ENCODE data around the gene NIN. TPM values are rescaled to one million over a fixed set of nuclear protein-coding genes. Genes with fewer than 3 reads are reported as not detected.

Gene NIN, protein sequence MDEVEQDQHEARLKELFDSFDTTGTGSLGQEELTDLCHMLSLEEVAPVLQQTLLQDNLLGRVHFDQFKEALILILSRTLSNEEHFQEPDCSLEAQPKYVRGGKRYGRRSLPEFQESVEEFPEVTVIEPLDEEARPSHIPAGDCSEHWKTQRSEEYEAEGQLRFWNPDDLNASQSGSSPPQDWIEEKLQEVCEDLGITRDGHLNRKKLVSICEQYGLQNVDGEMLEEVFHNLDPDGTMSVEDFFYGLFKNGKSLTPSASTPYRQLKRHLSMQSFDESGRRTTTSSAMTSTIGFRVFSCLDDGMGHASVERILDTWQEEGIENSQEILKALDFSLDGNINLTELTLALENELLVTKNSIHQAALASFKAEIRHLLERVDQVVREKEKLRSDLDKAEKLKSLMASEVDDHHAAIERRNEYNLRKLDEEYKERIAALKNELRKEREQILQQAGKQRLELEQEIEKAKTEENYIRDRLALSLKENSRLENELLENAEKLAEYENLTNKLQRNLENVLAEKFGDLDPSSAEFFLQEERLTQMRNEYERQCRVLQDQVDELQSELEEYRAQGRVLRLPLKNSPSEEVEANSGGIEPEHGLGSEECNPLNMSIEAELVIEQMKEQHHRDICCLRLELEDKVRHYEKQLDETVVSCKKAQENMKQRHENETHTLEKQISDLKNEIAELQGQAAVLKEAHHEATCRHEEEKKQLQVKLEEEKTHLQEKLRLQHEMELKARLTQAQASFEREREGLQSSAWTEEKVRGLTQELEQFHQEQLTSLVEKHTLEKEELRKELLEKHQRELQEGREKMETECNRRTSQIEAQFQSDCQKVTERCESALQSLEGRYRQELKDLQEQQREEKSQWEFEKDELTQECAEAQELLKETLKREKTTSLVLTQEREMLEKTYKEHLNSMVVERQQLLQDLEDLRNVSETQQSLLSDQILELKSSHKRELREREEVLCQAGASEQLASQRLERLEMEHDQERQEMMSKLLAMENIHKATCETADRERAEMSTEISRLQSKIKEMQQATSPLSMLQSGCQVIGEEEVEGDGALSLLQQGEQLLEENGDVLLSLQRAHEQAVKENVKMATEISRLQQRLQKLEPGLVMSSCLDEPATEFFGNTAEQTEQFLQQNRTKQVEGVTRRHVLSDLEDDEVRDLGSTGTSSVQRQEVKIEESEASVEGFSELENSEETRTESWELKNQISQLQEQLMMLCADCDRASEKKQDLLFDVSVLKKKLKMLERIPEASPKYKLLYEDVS (N-terminal part only)
- total RNA-seq (31.3 TPM), polyA plus RNA-seq (14.7 TPM)
- long read RNA-seq, donor 1: 0 reads
- long read RNA-seq, donor 2: 0 reads
- long read RNA-seq, donor 3, full-length matches to known transcripts: 3 of 9 reads
- long read RNA-seq, donor 3, partial matches to known transcripts: 6 of 9 reads
- long read RNA-seq, donor 3, other reads (novel, unspliced or antisense): 0 of 9 reads
- long read RNA-seq, donor 4: 0 reads
- long read RNA-seq, donor 5, partial matches to known transcripts: 16 of 18 reads
- long read RNA-seq, donor 5, other reads (novel, unspliced or antisense): 0 of 18 reads
- long read RNA-seq, donor 6, partial matches to known transcripts: 6 of 6 reads
- long read RNA-seq, donor 6, other reads (novel, unspliced or antisense): 0 of 6 reads
- long read RNA-seq, donor 7: 0 reads
- long read RNA-seq, donor 8: 0 reads
- long read RNA-seq, donor 9, full-length matches to known transcripts: 3 of 3 reads
- long read RNA-seq, donor 9, partial matches to known transcripts: 0 of 3 reads
- long read RNA-seq, donor 9, other reads (novel, unspliced or antisense): 0 of 3 reads
- long read RNA-seq, donor 10, partial matches to known transcripts: 0 of 1 reads
- long read RNA-seq, donor 10, other reads (novel, unspliced or antisense): 0 of 1 reads

DNA sequence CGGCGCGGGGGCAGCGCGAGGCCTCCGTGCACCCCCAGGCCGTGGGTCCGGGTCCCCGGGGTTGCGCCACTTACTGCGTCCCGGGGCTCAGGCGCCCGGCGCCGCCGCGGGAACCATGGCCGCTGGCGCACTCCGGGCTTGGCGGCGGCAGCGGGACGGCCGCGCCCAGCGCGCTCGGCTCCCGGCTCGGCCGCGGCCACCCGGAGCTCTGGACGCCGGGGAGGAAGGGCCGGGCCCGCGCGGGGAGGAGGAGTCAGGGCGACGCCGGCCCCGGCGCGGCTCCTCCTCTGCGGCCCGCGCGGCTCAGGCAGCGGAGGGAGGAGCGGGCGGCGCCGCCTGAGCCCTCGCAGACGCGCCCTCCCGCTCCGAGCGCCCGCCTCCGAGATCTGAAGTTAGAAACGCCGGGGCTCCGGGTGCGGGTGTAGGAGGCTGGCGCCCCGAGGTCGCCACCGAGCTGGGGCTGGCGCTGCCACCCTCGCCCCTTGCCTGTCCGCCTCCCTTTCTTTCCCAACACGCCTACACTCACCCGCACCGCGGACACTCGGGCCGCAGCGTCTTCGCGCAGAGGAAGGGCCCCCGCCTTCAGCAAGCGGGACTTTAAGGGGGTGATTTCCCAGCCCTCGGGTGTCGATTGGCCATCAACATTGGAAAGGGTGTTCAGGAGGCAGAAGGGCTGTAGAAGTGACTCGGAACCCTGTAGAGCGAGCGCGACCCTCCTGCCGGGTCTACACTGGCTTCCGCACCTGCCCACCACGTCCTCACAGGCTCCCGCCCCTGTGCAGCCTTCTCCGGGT lies at the start of gene NIN:
Gene NIN (minus strand): TSS at position 231 of the 794 bp plus-strand sequence. CDS start 9,106 bp downstream, outside the sequence.
- WGBS: under 1% methylated on average over 97 of the region's 97 CpGs
- DNase-seq (ENCODE audit: low read depth in 6 of 9, low spot score in 9 of 9): peak in 6 of 9 donors; percentile 49 to 84 (median 65)
- Histone ChIP-seq H3K27me3 (ENCODE audit: control insufficient read depth in 2 of 2, insufficient read depth in 1 of 2, low read length in 1 of 2) (peaks cover 0 to 8% of the 10 kb centered on the region in 2 donors), H3K4me3 (ENCODE audit: low read length in 2 of 2) (peak within 1 kb of the TSS; percentile 77 to 95), H3K4me1 (ENCODE audit: control insufficient read depth in 2 of 2, insufficient read depth in 2 of 2, low read length in 2 of 2) (peaks cover 9 to 32% of the 10 kb centered on the region in 2 donors), H3K36me3 (ENCODE audit: control insufficient read depth in 2 of 2, insufficient read depth in 2 of 2, low read length in 1 of 2) (peaks cover 0 to 7% of the 10 kb centered on the region in 2 donors), H3K27ac (ENCODE audit: low read depth in 1 of 2, low read length in 1 of 2) (peak within 1 kb of the TSS; percentile 74 to 95), H3K9me3 (ENCODE audit: control insufficient read depth in 2 of 2, insufficient read depth in 1 of 2, low read length in 1 of 2) (peaks cover 0 to 4% of the 10 kb centered on the region in 2 donors)

DNA sequence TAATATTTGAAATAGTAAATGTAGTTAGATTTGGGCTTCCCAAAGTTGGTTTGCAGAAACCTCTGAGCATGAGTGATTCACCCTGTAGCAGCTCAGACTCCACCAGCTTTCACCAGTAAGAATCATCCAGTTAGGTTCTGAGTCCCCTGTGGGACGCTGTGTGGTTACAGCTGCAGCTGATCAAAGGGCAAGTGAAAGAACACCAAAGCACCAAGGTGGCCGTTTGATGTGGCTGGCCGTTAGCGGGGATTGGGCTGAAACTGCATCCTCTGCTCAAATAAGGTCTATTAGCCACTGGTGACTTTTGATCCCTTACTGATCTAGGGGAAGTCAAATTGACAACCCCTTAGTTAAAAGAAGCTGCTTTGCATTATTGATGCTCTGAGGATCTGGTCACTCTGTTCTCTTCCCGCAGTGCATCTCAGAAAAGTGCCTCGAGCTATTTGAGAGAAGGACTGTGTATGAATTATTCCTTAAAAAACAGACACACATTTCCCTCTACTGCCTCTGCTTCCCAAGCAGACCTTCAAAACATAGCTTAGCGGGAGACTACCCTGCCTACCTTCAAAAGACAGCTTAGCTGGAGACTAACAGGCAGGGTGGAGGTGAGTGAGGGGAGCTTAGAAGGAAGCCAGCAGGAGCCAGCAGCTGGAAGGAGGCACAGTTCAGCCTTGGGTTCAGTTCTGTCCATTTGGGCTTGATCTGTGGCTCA lies 44.6 kb upstream of the NIN start:
- peak; percentile 55 to 93 (median 77) for DNase-seq (ENCODE audit: low read depth in 6 of 9, low spot score in 9 of 9)
- H3K27me3 ChIP-seq (ENCODE audit: control insufficient read depth in 2 of 2, insufficient read depth in 1 of 2, low read length in 1 of 2): peaks cover 19 to 47% of the 10 kb centered on the region in 2 donors
- WGBS: 2% methylated on average over 7 of the region's 7 CpGs

GRCh38 chr14:50874757-50875156 lies 43.8 kb upstream of the NIN start:
- Histone ChIP-seq H3K4me1 (ENCODE audit: control insufficient read depth in 2 of 2, insufficient read depth in 2 of 2, low read length in 2 of 2) (peaks cover 29 to 48% of the 10 kb centered on the region in 2 donors), H3K9me3 (ENCODE audit: control insufficient read depth in 2 of 2, insufficient read depth in 1 of 2, low read length in 1 of 2) (no peaks in the 10 kb centered on the region), H3K4me3 (ENCODE audit: low read length in 2 of 2) (no peak overlapping the region), H3K36me3 (ENCODE audit: control insufficient read depth in 2 of 2, insufficient read depth in 2 of 2, low read length in 1 of 2) (no peaks in the 10 kb centered on the region), H3K27ac (ENCODE audit: low read depth in 1 of 2, low read length in 1 of 2) (peak overlapping the region in 1 of 2 donors; percentile 65), H3K27me3 (ENCODE audit: control insufficient read depth in 2 of 2, insufficient read depth in 1 of 2, low read length in 1 of 2) (peaks cover 19 to 52% of the 10 kb centered on the region in 2 donors)
- DNase-seq (ENCODE audit: low read depth in 6 of 9, low spot score in 9 of 9): no peak
- 41% methylated on average over 2 of the region's 2 CpGs for WGBS

More for the DNA sequence above, 44.6 kb upstream of the NIN start:
- no peaks in the 10 kb centered on the region for H3K36me3 ChIP-seq (ENCODE audit: control insufficient read depth in 2 of 2, insufficient read depth in 2 of 2, low read length in 1 of 2)
- H3K4me3 ChIP-seq (ENCODE audit: low read length in 2 of 2): no peak overlapping the region
- no peaks in the 10 kb centered on the region for H3K9me3 ChIP-seq (ENCODE audit: control insufficient read depth in 2 of 2, insufficient read depth in 1 of 2, low read length in 1 of 2)
- peaks cover 34 to 54% of the 10 kb centered on the region in 2 donors for H3K4me1 ChIP-seq (ENCODE audit: control insufficient read depth in 2 of 2, insufficient read depth in 2 of 2, low read length in 2 of 2)
- peak overlapping the region in 1 of 2 donors; percentile 65 for H3K27ac ChIP-seq (ENCODE audit: low read depth in 1 of 2, low read length in 1 of 2)

DNA sequence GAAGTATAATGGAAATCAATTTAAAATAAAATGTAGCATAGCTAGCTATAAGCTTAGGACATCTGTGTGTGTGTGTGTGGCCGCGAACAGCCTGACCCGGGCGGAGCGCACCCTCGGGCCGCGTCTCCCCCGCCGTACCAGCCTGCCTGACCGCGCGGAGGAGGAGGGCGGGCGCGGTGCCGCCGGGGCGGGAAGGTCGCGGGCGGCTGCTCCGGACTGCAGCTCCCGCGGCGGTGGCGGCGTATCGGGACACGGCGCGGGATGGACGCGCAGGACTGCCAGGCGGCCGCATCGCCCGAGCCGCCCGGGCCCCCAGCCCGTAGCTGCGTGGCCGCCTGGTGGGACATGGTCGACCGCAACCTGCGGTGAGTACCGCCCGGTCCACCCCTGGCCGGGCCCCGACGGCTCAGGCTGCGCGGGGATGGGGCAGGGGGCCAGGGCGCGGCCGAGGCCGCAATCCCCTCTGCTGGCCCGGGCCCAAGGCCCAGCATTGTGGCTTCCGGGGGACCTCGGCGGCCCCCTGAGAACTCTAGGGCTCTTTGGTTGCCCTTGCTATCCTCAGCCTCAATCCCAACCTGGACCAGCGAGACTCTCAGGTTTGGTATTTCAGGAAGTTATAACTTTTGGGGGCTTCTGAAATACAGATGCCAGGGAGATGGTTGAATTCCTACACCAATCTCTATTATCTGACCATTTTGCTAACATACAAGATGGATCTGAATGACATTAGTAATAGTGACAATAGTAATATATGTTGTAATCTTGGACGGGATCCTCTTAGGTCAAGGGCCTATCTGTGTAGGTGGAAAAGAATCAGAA lies 41.2 kb upstream of the NIN start, which contains the start of gene ABHD12B:
Gene ABHD12B (plus strand): TSS at position 140 of the 819 bp plus-strand sequence. CDS start 122 bp downstream, at position 262.
- no peak for DNase-seq (ENCODE audit: low read depth in 6 of 9, low spot score in 9 of 9)
- Histone ChIP-seq H3K27me3 (ENCODE audit: control insufficient read depth in 2 of 2, insufficient read depth in 1 of 2, low read length in 1 of 2) (peaks cover 19 to 46% of the 10 kb centered on the region in 2 donors), H3K9me3 (ENCODE audit: control insufficient read depth in 2 of 2, insufficient read depth in 1 of 2, low read length in 1 of 2) (no peaks in the 10 kb centered on the region), H3K27ac (ENCODE audit: low read depth in 1 of 2, low read length in 1 of 2) (no peak within 1 kb of the TSS), H3K4me1 (ENCODE audit: control insufficient read depth in 2 of 2, insufficient read depth in 2 of 2, low read length in 2 of 2) (peaks cover 21 to 41% of the 10 kb centered on the region in 2 donors), H3K4me3 (ENCODE audit: low read length in 2 of 2) (peak within 1 kb of the TSS in 1 of 2 donors; percentile 18), H3K36me3 (ENCODE audit: control insufficient read depth in 2 of 2, insufficient read depth in 2 of 2, low read length in 1 of 2) (no peaks in the 10 kb centered on the region)
- 14% methylated on average over 63 of the region's 63 CpGs for WGBS

DNA sequence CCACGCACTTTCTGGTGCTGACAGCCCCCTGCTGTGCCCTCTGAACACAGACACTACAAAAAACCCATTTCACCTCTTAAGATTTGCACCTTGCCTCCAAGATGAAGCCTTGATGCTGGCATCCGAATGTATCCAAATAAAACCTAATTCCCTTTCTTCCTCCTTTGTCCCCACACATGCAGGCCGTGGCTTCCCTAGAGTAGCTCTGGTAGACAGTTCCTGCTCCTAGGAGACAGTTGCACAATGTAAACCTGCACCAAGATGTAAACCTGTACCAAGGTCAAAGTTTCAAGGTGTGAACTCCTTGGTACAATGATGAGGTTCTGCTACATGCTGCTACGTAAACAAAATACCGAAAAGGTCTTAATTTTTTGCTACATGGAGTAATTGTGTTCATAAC lies 40.3 kb upstream of the NIN start:
- no peak for DNase-seq (ENCODE audit: low read depth in 6 of 9, low spot score in 9 of 9)
- peaks cover 21 to 33% of the 10 kb centered on the region in 2 donors for H3K4me1 ChIP-seq (ENCODE audit: control insufficient read depth in 2 of 2, insufficient read depth in 2 of 2, low read length in 2 of 2)
- H3K27me3 ChIP-seq (ENCODE audit: control insufficient read depth in 2 of 2, insufficient read depth in 1 of 2, low read length in 1 of 2): peaks cover 15 to 38% of the 10 kb centered on the region in 2 donors
- no peaks in the 10 kb centered on the region for H3K9me3 ChIP-seq (ENCODE audit: control insufficient read depth in 2 of 2, insufficient read depth in 1 of 2, low read length in 1 of 2)
- no peaks in the 10 kb centered on the region for H3K36me3 ChIP-seq (ENCODE audit: control insufficient read depth in 2 of 2, insufficient read depth in 2 of 2, low read length in 1 of 2)
- 84% methylated on average over 5 of the region's 5 CpGs for WGBS
- H3K27ac ChIP-seq (ENCODE audit: low read depth in 1 of 2, low read length in 1 of 2): no peak overlapping the region
- no peak overlapping the region for H3K4me3 ChIP-seq (ENCODE audit: low read length in 2 of 2)

GRCh38 chr14:50865391-50866076 lies 34.6 kb upstream of the NIN start:
- 65% methylated on average over 11 of the region's 11 CpGs for WGBS
- Histone ChIP-seq H3K9me3 (ENCODE audit: control insufficient read depth in 2 of 2, insufficient read depth in 1 of 2, low read length in 1 of 2) (no peaks in the 10 kb centered on the region), H3K27ac (ENCODE audit: low read depth in 1 of 2, low read length in 1 of 2) (no peak overlapping the region), H3K36me3 (ENCODE audit: control insufficient read depth in 2 of 2, insufficient read depth in 2 of 2, low read length in 1 of 2) (no peaks in the 10 kb centered on the region), H3K4me1 (ENCODE audit: control insufficient read depth in 2 of 2, insufficient read depth in 2 of 2, low read length in 2 of 2) (peaks cover 0 to 3% of the 10 kb centered on the region in 2 donors), H3K27me3 (ENCODE audit: control insufficient read depth in 2 of 2, insufficient read depth in 1 of 2, low read length in 1 of 2) (peaks cover 0 to 5% of the 10 kb centered on the region in 2 donors), H3K4me3 (ENCODE audit: low read length in 2 of 2) (no peak overlapping the region)
- DNase-seq (ENCODE audit: low read depth in 6 of 9, low spot score in 9 of 9): no peak
